Stimulated activated CD4-positive, alpha-beta T cell treated with anti-CD3 and anti-CD28 coated beads, Interleukin-1b, Interleukin-23, amount 100 ng/mL, for 24 hours (primary cell): ENCODE measurements around the gene HPSE2.
A peak's percentile ranks its signal among the peaks of the same experiment; 100 is the strongest.

Experiments used
- DNase-seq, 4 experiments: peaks; one replicate each; pipeline ENCODE4 v3.0.0-alpha.2; 2020; ENCODE audit warnings: low read depth in 4 of 4, low spot score in 1 of 4

Gene HPSE2

DNA sequence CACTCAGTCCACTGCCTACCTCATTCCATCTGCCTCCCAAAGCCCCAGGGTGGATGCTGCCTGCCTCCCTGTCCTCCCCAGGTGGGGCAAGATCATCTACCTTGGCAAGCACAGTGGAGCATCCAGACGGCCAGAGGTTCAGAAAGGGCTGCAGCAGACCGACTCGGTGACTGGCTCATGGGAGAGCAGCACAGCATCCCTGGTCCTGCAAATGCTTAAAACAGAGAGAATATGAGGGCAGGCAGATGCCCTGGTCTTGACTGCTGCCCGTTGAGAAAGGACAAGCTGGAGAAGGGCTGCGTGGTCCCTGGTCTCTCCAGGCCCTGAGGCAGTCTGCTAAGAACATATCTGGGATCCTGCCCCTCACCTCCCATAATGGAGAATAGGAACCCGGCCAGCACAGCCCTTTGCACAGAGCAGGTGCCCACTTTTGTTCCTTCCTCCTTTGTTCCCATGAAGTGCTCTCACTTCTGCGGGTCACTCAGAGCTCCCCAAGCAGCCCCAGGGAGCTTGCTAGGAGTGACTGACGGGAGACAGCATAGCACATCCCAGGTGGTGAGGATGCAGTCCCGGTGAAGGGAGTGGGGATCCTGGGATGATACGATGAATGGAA is 790.3 kb downstream of the HPSE2 start:
- DNase-seq = no peak

DNA sequence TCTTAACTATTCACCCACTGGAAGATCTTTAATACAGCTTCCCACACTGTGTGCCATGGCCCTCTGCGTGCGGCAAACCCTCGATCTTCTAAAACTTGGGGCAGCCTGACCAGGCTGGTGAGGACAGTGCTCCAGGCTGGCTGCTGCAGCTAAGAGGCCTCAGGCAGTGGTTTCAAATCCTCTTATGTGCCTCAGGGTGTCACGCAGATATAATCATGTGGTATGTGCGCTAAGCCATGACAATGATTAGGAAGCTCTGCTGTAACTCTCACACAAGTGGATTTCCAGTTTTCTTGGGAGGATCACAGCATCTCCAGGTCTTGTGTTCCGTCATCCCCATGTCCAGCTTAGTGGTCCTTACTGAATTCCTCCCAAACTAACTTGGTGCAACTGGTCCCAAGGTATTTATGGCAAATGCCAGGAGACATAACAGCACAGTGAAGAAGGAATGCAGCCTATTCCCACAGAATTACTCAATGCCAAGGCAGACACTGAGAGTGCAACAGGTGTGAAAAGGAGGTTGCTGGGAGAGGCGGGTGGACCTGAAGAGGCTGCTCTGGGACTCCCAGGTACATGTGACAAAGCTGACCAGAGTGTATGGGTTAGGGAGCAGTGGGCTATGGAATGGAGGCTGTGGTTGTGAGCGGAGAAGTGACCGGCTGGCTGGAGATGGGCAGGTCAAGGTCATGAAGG is 791.2 kb downstream of the HPSE2 start:
- DNase-seq = no peak

DNA sequence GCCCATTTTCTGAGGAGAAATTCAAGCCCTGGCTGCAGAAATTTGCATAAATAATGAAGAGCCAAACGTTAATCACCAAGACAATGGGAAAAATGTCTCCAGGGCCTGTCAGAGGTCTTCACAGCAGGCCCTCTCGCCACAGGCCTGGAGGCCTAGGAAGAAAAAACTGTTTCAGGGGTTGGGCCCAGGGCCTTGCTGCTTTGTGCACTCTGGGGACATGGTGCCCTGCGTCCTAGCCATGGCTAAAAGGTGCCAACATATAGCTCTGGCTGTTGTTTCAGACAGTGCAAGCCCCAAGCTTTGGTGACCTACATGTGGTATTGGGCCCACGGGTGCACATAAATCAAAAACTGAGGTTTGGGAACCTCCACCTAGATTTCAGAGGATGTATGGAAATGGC is 796.9 kb downstream of the HPSE2 start:
- no peak for DNase-seq

DNA sequence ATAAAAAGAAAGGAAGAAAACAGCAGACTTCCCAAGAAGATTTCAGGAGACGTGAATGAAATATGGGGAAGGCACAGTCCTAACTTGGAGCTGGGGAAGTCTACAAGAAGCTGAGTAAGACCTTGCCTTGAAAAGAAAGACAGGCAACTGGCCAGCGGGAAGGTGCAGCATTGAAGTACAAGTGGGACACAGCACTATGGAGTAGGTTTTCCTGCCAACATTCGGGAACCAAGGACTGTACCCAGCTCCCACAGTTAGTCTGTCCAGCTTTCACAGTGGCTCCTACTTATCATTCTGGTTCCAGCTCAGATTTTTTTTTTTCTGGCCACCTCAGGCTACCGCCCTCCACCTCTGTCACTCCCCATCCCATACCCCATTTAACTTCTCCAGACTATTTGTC is 798.9 kb downstream of the HPSE2 start:
- no peak for DNase-seq

DNA sequence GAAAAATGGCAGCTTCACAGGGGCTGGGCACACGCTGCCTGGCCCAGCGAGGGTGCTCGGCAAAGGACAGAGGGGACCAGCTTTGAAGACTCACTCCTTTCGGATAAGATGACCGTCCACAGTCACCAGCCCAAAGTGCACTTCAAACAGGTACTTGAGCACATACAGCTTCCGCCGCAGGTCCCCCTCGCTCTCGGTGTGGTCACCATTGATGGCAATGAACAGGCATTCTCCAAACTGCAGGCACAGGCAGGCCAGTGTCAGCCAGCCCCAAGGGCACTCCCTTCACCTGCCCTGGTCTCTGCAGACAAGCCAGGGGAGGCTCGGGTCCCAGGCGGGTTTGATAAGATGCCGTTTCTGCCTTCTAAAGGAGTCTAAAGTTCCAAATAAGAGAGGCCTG is 800.5 kb downstream of the HPSE2 start:
- no peak for DNase-seq

DNA sequence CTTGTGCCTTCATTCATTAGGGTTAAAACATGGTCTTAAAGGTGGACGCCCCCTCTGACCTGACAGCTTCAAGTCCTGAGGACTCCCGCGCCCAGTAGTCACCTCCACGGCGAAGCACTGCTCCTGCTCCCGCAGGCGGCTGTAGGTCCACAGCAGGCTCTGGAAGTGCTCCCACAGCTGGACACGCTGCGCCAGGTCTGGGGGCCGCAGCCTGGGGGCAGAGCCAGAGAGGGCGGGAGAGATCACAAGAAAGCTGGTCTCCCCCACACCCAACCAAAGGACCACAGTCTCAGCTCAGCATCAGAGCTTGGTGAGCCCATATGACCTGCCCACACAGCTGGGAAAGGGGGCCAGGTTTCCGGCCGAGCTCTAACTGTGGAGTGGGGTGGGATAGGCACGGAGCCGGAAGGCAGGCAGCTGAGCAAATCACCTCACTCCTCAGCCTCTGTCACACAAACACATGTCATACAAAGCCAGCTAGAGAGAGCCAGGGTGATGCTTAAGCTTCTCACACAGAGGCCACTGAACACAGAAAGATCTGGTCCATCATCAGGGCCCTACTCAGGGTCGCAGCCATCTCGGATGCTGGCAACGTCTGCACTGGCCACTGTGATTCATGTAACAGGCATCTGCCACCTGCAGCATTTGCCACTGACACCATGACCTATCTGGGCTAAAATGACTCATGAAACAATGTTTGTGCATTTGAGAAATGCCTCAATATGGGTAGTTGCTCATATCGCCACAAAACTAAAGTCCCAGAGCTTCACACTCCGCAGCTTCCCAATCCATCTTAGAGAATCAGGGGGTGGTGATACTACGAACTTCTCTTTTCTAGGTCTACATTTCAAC is 801.5 kb downstream of the HPSE2 start:
- no peak for DNase-seq

DNA sequence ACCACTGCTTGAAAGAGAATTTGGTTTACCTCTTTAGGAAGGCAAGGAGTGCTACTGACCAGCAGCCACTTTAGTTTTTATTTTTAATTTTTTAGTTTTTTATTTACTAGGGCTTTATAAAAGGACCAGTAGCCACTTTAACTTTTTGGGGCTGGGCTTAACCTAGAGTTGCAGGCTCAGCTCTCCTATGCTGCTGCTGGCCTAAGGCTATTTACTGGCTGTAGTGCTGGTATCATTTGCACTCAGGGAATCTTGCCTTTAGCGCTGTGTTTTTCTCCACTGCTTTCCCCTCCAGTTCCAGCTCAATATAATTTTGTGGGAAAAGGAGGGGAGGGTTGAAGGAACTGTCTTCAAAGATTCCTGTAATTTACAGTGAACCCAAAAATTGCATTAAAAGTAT is 802.3 kb downstream of the HPSE2 start:
- DNase-seq = no peak

DNA sequence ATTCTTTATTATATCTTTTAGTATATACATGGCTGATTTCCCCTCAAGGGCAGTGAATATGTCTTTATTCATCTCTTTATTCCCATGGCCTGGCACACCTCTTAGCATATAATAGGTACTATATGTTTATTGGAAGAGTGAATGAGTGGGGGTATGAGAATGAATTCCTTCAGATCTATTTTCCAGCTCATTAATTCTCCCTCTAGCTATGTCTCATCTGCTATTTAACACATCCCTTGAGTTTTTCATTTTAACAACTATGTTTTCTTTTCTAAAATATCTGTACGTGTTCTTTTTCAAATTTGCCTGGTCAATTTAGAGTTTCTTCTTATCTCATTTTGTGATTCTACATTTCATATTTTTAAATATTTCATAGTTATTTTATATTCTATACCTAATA is 803.3 kb downstream of the HPSE2 start:
- no peak for DNase-seq

DNA sequence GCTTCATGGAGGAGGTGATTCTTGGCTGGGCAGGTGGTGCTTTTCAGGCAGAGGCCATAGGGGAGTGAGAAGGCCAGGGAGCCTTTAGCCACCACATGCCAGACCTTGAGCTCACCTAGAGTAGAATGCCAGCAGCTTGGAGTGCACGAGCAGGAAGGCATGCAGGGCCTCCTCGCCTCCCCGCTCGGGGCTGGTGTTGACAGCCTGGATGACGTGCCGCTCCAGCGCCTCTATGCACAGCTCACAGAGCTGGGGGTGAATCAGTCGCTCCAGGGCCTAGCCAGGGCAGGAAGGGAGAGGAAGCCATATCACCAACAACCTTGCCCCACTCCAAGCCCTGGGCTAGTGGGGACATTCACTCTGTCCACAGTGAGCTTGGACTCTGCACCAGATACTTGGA is 804.6 kb downstream of the HPSE2 start:
- DNase-seq = no peak

DNA sequence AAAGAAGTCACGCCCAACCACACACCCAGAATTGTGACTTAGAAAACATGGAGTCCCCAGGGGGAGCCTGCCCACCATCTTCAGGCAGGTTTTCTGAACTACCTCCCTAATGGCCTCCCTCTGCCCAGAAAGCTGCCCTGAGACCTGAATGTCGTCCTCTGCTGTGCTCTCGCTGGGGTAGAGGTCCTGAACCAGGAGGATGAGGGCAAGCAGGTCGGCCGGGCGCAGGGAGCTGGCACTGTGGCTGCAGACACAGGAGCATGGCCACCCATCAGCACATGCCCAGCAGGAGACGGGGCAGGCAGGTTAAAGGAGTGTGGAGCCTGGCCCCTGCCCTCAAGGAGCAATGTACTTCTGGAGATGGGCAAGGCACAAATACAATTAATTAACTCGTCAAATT is 805.2 kb downstream of the HPSE2 start:
- no peak for DNase-seq

DNA sequence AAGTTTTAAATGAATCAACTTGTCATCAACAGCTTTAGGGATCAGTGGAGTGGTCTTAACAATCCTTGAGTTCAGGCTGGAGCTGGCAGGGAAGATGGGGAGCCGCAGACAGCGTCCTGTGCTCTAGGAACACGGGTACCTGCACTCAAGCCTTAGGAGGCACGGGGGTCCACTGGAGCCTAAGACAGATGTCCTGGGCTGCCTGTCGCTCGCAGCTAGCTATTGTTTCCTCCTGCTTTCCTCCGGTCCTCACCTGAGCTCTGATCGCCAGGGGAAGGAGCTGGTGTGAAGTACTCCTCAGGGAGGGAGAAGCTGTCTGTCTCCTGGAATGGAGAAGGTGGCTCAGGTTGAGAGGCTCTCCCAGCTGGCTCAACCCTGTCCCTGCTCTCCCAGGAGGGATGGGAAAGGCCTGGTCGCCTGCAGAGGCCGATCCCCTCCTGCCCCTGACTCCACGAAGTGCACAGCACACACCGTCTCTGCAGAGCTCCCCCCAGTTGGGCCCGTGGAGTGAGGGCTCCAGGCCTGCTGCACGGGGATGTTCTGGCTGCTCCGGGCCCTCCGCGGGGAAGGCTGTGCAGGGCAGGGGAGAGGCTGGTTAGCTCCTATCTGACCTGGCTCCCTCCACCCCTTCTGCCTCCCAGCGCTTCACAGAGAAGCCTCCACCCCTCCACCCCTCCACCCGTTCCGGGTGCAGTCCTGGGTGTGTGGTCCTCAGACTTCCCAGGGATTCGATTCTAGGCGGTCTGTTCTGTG is 806.2 kb downstream of the HPSE2 start:
- no peak for DNase-seq

DNA sequence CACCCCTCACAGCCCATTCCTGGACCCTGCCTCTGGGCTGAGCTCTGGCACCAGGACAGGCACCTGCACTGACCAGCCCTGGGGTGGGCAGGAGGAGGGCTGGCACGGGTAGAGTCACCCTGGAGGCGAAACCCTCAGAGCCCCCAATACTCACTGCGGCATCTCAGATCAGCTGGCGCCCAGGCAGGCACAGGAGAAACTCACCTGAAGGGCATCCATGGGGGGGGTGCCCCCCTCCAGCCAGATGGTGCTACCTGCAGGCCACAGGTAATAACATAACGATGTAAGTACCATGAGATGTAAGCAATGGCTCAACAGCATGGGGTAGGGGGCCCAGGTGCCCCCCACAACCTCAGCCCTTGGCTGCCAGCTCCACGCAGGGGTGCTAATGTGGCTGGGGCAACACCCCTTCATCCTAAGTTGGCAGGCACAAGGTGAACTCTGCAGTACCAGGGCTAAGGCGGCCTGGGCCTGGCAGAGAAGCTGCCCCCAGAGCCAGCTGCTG is 808.6 kb downstream of the HPSE2 start:
- no peak for DNase-seq

DNA sequence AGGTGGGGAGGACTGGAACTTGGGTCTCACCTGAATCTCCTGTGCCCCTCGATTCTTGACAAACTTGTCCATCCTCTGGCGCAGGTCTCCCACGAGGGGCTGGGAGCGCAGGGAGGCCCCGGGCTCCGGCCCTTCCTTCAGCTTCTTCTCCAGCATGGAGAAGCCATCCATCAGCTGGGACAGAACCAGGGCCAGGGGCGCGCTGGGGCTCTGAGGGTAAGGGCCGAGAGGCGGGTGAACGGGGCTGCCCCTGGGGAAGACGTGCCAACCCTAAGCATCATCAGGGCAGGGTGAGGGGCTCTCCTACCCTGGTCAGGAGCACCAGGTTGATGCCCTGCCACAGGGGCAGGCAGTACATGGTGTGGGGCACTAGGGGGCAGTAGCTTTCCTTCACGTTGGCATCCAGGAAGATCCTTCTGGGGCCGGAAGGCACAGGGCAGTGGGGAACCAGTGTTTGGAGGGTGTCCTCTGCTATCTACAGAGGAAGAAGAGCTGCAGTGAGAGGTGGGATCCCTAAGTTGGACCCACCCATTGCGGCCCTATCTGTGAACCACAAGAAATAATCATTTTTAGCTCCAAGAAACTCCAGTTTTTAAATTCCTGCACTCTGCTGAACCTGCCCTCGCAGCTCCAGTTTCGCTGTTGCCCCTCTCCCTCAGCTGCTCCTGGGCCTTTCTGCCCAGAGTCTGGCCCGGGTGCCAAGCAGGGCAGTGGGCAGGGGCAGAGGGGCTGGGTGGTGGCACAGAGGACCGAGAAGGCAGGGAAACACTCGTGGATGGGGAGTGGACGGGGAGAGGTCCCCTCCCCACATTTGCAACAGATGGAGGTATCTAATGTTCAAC is 809.9 kb downstream of the HPSE2 start:
- peak in 1 of 4 experiments; percentile 17 for DNase-seq

DNA sequence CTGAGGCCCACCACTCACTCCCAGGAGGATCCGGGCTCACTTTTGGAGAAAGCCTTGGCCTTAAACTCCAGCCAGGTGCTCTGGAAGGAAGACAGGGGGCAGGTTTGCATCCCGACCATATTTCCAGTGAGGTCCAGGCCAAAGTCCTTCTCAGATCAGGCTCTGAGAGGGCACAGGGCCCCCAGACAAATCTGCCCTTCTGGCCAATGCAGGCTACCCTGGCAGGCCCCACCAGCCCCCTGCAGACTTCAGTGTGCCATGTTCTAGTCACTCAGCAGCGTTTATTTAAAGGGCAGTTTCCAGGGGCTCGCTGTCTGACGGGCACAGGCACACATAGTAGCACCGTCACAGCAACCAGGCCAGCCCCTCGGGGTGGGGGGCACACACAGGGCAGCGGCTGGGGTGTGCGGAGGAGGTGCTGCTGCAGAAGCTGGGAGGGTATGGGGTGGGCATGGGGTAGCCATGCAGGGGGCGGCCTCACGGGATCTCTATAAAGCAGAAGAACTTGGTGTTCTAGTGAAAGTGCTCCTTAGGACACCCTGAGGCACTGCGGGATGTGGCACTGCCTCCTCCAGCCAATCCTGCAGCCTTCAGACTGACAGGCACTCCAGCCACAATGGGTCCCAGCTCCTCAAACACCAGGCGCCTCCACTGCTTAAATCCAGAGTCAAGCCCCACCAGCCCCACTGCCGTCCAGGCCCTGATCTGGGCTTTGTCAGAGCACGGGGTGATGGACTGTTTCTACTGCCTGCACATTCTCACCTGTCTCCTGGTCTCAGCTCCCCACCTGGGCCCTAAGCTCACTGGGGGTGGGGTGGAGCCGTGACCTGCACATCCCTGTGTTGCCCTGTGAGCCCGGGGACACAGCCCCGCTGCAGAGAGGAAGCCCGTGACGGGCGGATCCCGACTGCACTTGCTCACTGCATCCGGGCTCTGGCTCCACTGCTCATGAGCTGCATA is 811.1 kb downstream of the HPSE2 start:
- DNase-seq = no peak

DNA sequence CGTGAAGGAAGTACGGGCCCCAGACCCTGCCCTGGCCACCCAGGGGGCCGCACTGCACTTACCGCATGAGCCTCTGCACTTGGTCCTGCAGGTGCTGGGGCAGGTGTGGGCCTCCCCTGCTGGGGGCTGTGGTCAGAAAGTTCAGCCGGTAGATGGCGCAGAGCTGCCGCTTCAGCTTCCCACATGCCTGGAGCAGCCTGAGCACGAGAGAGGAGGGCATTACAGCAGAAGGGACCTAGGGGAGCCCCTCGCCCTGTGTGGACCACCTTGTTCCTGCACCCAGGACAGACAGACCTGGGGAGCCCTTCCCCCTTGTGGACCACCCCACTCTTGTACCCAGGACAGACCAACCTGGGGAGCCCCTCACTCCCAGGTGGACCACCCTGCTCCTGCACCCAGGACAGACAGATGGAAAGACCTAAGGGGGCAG is 811.9 kb downstream of the HPSE2 start:
- no peak for DNase-seq

DNA sequence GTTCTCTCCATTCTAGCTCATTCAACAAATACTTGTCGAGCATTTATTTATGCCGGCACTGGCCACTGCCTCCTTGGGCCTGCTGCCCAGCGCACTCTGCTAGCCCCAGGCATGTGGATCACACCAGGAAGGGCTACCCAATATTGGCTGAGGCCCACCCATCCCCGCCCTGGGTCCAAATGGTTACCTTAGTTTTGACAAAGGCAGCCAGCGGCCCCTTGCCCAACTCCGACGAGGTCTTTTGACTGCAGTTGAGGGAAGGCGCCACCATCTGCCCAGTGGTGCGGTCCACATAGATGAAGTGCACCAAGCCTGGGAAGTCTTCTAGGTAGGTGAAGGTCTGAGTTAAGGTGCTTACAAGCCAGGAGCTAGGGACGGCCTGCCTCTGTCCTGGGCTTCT is 813.5 kb downstream of the HPSE2 start:
- no peak for DNase-seq

DNA sequence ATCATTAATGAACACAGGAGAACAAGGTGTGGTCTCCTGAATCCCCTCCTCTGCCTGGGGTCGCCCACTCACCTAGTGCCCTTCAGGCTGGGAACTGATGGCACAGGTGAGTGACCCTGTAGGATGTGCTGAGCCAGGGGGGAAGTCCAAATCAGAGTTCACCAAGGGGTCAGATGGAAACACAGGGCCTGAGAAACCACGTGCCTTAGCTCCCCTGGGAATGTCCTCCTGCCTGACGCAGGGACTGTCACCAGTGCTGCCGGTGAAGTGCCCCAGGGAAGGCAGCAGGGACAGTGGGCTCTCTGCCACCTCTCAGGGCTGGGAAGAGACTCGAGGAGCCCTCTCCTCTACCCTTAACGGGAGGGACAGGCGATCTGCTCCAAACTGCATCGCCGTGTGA is 814.9 kb downstream of the HPSE2 start:
- DNase-seq = no peak

DNA sequence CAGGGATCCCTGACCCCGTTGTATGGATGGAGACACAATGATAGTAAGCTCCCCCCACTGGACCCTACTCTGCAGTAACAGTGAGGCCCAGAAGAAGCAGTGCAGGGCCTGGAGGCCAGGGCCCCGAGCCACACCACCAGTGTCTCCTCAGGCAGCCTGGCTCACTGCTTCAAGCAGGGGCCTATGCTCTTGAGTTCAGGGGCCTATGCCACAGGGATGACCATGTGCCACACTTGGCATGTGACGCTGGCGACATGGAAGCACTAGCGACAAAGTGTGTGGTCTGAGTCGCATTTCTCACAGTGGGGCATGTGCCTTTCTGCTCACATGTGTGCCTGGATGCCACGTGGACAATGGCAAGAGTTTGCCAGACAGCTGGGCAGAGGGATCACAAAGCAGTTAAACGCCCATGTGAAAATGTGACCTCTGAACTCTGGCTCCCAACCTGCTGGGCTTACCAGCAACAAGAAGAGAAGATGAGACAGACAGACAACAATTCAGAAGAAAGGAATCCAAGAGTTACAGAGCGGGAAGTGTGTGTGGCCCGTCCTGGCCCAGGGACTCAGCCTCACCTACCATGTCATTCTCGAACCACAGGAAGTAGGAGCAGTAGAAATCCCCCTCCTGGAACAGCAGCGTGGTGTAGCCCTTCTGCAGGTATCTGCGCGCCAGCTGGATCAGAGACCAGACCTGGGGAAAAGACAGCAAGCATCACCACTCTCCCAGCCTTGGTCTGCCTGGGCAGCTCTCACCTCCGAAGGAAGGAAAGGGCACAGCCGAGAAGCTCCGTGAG is 816.0 kb downstream of the HPSE2 start:
- no peak for DNase-seq
